Fibroblast of skin of right biceps (primary cell): ENCODE data around the gene PNPT1.

ENCODE experiments used
- DNase-seq: peaks from one replicate; pipeline ENCODE4 v3.0.0-alpha.2; 2013

The PNPT1 gene

DNA sequence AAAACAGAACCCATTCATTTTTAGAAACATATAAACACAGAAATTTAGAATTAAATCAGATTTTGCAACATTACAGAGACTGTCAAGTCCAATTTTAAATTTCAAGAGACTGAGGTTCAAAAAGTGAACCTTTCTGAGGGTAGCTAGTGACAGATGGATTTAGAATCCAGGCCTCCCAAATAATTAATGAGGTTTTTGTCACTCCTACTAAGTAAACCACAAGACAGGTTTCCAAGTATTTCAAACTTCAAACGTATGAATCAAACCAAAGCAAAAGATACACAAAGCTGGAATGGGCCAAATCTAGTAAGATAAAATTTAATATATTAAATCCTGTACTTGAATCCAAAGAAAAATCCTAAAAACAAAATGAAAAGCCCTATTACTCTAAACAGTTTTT, 101.5 kb downstream of the PNPT1 start:
- no peak for DNase-seq

DNA sequence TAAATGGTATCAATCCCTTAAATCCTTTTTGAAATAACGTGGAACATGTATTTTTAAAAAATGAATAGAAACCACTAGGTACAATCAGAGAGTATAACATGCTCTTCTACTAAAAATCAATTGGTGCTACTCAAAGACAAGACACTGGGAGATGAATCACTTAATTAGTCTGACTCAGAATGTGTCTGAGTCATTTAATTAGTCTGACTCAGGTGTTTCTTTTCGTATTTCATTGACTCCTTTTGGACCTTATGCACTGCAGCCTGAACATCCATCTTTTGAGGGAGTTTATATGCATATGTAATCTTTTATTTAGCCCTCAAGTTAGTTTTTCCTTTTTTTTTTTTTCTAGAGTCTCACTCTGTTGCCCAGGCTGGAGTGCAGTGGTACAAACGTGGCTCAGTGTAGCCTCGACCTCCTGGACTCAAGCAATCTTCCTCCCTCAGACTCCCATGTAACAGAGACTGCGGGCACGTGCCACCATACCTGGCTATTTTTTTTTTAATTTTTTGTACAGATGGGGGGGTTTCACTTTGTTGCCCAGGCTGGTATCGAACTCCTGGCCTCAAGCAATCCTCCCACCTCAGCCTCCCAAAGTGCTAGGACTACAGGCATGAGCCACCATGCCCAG, 102.7 kb downstream of the PNPT1 start:
- DNase-seq: peak; percentile 85

DNA sequence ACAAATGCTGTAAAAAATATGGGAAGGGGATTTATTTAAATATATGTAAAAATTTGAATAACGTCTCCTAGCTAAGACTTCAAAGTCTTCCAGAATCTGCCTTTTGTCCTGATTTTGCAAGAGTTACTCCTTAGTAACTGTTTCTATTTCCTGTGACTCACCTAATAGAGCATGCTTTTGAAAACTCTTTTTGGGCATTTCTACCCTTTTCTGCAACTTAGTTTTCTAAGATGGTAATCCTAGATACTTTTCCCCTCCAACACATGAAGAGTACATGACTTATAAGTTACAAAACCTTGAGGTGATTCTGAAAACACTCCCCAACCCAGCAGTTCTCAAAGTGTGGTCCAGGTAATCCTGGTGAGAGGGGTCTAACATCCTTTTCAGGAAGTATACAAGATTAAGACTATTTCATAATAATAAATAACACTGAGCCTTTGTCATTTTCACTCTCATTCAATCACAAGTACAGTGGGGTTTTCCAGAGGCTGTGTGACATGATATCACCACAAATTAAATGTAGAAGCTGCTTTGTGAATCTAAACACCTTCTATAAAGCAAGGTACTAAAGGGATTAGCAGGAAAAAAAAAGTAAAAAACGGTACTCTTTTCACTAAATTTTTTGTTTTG, 108.1 kb downstream of the PNPT1 start:
- peak; percentile 60 for DNase-seq
